Memory B cell (primary cell): Measurements from ENCODE around the gene CAMTA1.

Source experiments
- ATAC-seq: fragments of 150-1000 bp; cut with Tn5 transposase; 2 replicates; pipeline ENCODE4 v1.10.0; 2021; ENCODE audit warnings: low read depth, mild to moderate bottlenecking, moderate library complexity
- DNase-seq, 2 donors: peaks; one replicate each; pipeline ENCODE4 v3.0.0; 2022; ENCODE audit warnings: low spot score in 2 of 2
- H3K27ac Mint-ChIP-seq: one replicate; pipeline ENCODE4 v1.8.0; 2022; ENCODE audit warnings: mild to moderate bottlenecking, moderate library complexity, mixed read lengths
- H3K27me3 Mint-ChIP-seq: one replicate; pipeline ENCODE4 v1.8.0; 2022; ENCODE audit warnings: mixed read lengths
- H3K36me3 Mint-ChIP-seq: one replicate; pipeline ENCODE4 v1.8.0; 2022; ENCODE audit warnings: mild to moderate bottlenecking, mixed read lengths
- H3K4me1 Mint-ChIP-seq: one replicate; pipeline ENCODE4 v1.8.0; 2022; ENCODE audit warnings: mixed read lengths
- H3K4me3 Mint-ChIP-seq: one replicate; pipeline ENCODE4 v1.8.0; 2022; ENCODE audit warnings: mild to moderate bottlenecking, moderate library complexity, mixed read lengths
- H3K9me3 Mint-ChIP-seq: one replicate; pipeline ENCODE4 v1.8.0; 2022; ENCODE audit warnings: mixed read lengths

Gene CAMTA1

GRCh38 chr1:6971048-6971447, 185.8 kb downstream of the CAMTA1 start:
- DNase-seq (no peak), ATAC-seq (no peak)
- H3K27me3 Mint-ChIP-seq, result peaks cover 34% of the 10 kb centered on the region
- H3K9me3 Mint-ChIP-seq, result peaks cover 2% of the 10 kb centered on the region
- H3K4me1 Mint-ChIP-seq, result peaks cover 4% of the 10 kb centered on the region
- no peak overlapping the region for H3K27ac Mint-ChIP-seq
- H3K4me3 Mint-ChIP-seq, result no peak overlapping the region
- no peaks in the 10 kb centered on the region for H3K36me3 Mint-ChIP-seq

- H3K36me3 Mint-ChIP-seq, result no peaks in the 10 kb centered on the region
- H3K4me1 Mint-ChIP-seq, result peaks cover 4% of the 10 kb centered on the region
- ATAC-seq, result no peak
- peaks cover 35% of the 10 kb centered on the region for H3K27me3 Mint-ChIP-seq
- H3K4me3 Mint-ChIP-seq, result no peak overlapping the region
- no peak overlapping the region for H3K27ac Mint-ChIP-seq
- no peak for DNase-seq
- H3K9me3 Mint-ChIP-seq, result peaks cover 4% of the 10 kb centered on the region
Observed at GRCh38 chr1:6971699-6972098, 186.4 kb downstream of the CAMTA1 start.

GRCh38 chr1:6972399-6972798, 187.1 kb downstream of the CAMTA1 start:
- no peak overlapping the region for H3K4me3 Mint-ChIP-seq
- DNase-seq (no peak), ATAC-seq (no peak)
- H3K27ac Mint-ChIP-seq, result no peak overlapping the region
- no peaks in the 10 kb centered on the region for H3K36me3 Mint-ChIP-seq
- peaks cover 35% of the 10 kb centered on the region for H3K27me3 Mint-ChIP-seq
- H3K9me3 Mint-ChIP-seq, result peaks cover 4% of the 10 kb centered on the region
- peaks cover 4% of the 10 kb centered on the region for H3K4me1 Mint-ChIP-seq

- Mint-ChIP-seq H3K4me1 (no peaks in the 10 kb centered on the region), H3K27ac (no peak overlapping the region), H3K9me3 (peaks cover 6% of the 10 kb centered on the region), H3K36me3 (no peaks in the 10 kb centered on the region), H3K27me3 (peaks cover 26% of the 10 kb centered on the region), H3K4me3 (no peak overlapping the region)
- DNase-seq (no peak), ATAC-seq (no peak)
Observed at GRCh38 chr1:6975331-6976043, 190.2 kb downstream of the CAMTA1 start.

GRCh38 chr1:6976044-6976375, 190.8 kb downstream of the CAMTA1 start:
- no peak overlapping the region for H3K27ac Mint-ChIP-seq
- H3K4me3 Mint-ChIP-seq, result no peak overlapping the region
- no peaks in the 10 kb centered on the region for H3K36me3 Mint-ChIP-seq
- ATAC-seq (no peak), DNase-seq (no peak)
- H3K27me3 Mint-ChIP-seq, result peaks cover 26% of the 10 kb centered on the region
- H3K9me3 Mint-ChIP-seq, result peaks cover 10% of the 10 kb centered on the region
- no peaks in the 10 kb centered on the region for H3K4me1 Mint-ChIP-seq

- no peaks in the 10 kb centered on the region for H3K4me1 Mint-ChIP-seq
- ATAC-seq (no peak), DNase-seq (no peak)
- H3K27me3 Mint-ChIP-seq, result peaks cover 22% of the 10 kb centered on the region
- H3K36me3 Mint-ChIP-seq, result peaks cover 2% of the 10 kb centered on the region
- no peak overlapping the region for H3K27ac Mint-ChIP-seq
- peaks cover 16% of the 10 kb centered on the region for H3K9me3 Mint-ChIP-seq
- H3K4me3 Mint-ChIP-seq, result no peak overlapping the region
Observed at GRCh38 chr1:6979003-6979613, 193.9 kb downstream of the CAMTA1 start.

GRCh38 chr1:6981595-6981994, 196.3 kb downstream of the CAMTA1 start:
- Mint-ChIP-seq H3K27ac (no peak overlapping the region), H3K9me3 (peaks cover 12% of the 10 kb centered on the region), H3K4me3 (no peak overlapping the region), H3K36me3 (peaks cover 2% of the 10 kb centered on the region), H3K27me3 (peaks cover 16% of the 10 kb centered on the region), H3K4me1 (no peaks in the 10 kb centered on the region)
- ATAC-seq, result no peak
- no peak for DNase-seq

GRCh38 chr1:6982443-6982842, 197.2 kb downstream of the CAMTA1 start:
- no peaks in the 10 kb centered on the region for H3K4me1 Mint-ChIP-seq
- H3K4me3 Mint-ChIP-seq, result no peak overlapping the region
- ATAC-seq, result no peak
- no peak overlapping the region for H3K27ac Mint-ChIP-seq
- H3K36me3 Mint-ChIP-seq, result peaks cover 2% of the 10 kb centered on the region
- DNase-seq, result no peak
- H3K9me3 Mint-ChIP-seq, result peaks cover 12% of the 10 kb centered on the region
- peaks cover 16% of the 10 kb centered on the region for H3K27me3 Mint-ChIP-seq

GRCh38 chr1:6982860-6983259, 197.6 kb downstream of the CAMTA1 start:
- no peak for ATAC-seq
- DNase-seq, result no peak
- no peaks in the 10 kb centered on the region for H3K4me1 Mint-ChIP-seq
- peaks cover 12% of the 10 kb centered on the region for H3K9me3 Mint-ChIP-seq
- H3K27ac Mint-ChIP-seq, result no peak overlapping the region
- H3K4me3 Mint-ChIP-seq, result no peak overlapping the region
- peaks cover 15% of the 10 kb centered on the region for H3K27me3 Mint-ChIP-seq
- peaks cover 2% of the 10 kb centered on the region for H3K36me3 Mint-ChIP-seq

GRCh38 chr1:6984536-6984935, 199.3 kb downstream of the CAMTA1 start:
- no peak for DNase-seq
- Mint-ChIP-seq H3K9me3 (peaks cover 12% of the 10 kb centered on the region), H3K36me3 (peaks cover 2% of the 10 kb centered on the region), H3K4me1 (no peaks in the 10 kb centered on the region), H3K27me3 (peaks cover 15% of the 10 kb centered on the region), H3K4me3 (no peak overlapping the region), H3K27ac (no peak overlapping the region)
- ATAC-seq, result no peak

- no peak overlapping the region for H3K27ac Mint-ChIP-seq
- DNase-seq (no peak), ATAC-seq (no peak)
- no peaks in the 10 kb centered on the region for H3K4me1 Mint-ChIP-seq
- H3K36me3 Mint-ChIP-seq, result peaks cover 2% of the 10 kb centered on the region
- no peak overlapping the region for H3K4me3 Mint-ChIP-seq
- peaks cover 15% of the 10 kb centered on the region for H3K27me3 Mint-ChIP-seq
- peaks cover 13% of the 10 kb centered on the region for H3K9me3 Mint-ChIP-seq
Observed at GRCh38 chr1:6984986-6985385, 199.7 kb downstream of the CAMTA1 start.

GRCh38 chr1:6985549-6986276, 200.5 kb downstream of the CAMTA1 start:
- Mint-ChIP-seq H3K27ac (no peak overlapping the region), H3K9me3 (peaks cover 16% of the 10 kb centered on the region), H3K4me3 (no peak overlapping the region)

GRCh38 chr1:6986281-6986680, 201.0 kb downstream of the CAMTA1 start:
- no peak overlapping the region for H3K27ac Mint-ChIP-seq
- peaks cover 14% of the 10 kb centered on the region for H3K9me3 Mint-ChIP-seq
- ATAC-seq (no peak), DNase-seq (no peak)
- H3K4me3 Mint-ChIP-seq, result no peak overlapping the region
- H3K27me3 Mint-ChIP-seq, result peaks cover 15% of the 10 kb centered on the region
- H3K36me3 Mint-ChIP-seq, result peaks cover 2% of the 10 kb centered on the region
- no peaks in the 10 kb centered on the region for H3K4me1 Mint-ChIP-seq

More at GRCh38 chr1:6985549-6986276, 200.5 kb downstream of the CAMTA1 start:
- H3K36me3 Mint-ChIP-seq, result peaks cover 2% of the 10 kb centered on the region
- H3K27me3 Mint-ChIP-seq, result peaks cover 15% of the 10 kb centered on the region
- no peaks in the 10 kb centered on the region for H3K4me1 Mint-ChIP-seq
- no peak for DNase-seq
- ATAC-seq, result no peak

GRCh38 chr1:6987940-6988339, 202.7 kb downstream of the CAMTA1 start:
- DNase-seq (no peak), ATAC-seq (no peak)
- no peaks in the 10 kb centered on the region for H3K4me1 Mint-ChIP-seq
- peaks cover 2% of the 10 kb centered on the region for H3K36me3 Mint-ChIP-seq
- no peak overlapping the region for H3K4me3 Mint-ChIP-seq
- H3K27ac Mint-ChIP-seq, result no peak overlapping the region
- H3K9me3 Mint-ChIP-seq, result peaks cover 14% of the 10 kb centered on the region
- H3K27me3 Mint-ChIP-seq, result peaks cover 15% of the 10 kb centered on the region
